Upper lobe of left lung (tissue), 6 donors: ENCODE results near the gene C3orf18. TPM values are rescaled to one million over a fixed set of nuclear protein-coding genes. Genes with fewer than 3 reads are reported as not detected.

Source experiments
- ATAC-seq, 2 donors: fragments of 200-7000 bp; cut with Tn5 transposase; one replicate each; pipeline ENCODE4 v1.9.1; 2022; ENCODE audit warnings: mild to moderate bottlenecking in 2 of 2, moderate library complexity in 2 of 2; ENCODE audit not compliant: low FRiP score in 2 of 2
- DNase-seq, 2 donors: peaks; one replicate each; pipeline ENCODE4 v3.0.0-alpha.2; 2019 to 2020
- H3K27ac ChIP-seq, 4 donors: fragments of 200-600 bp; sonication (generic); one replicate each; pipeline ENCODE4 v1.5.1; 2016 to 2019
- H3K27me3 ChIP-seq, 4 donors: fragments of 200-600 bp; sonication (generic); one replicate each; pipeline ENCODE4 v1.5.1; 2017 to 2019
- H3K36me3 ChIP-seq, 4 donors: fragments of 200-600 bp; sonication (generic); one replicate each; pipeline ENCODE4 v1.5.1; 2016 to 2019
- H3K4me1 ChIP-seq, 4 donors: fragments of 200-600 bp; sonication (generic); one replicate each; pipeline ENCODE4 v1.5.1; 2018 to 2019
- H3K4me3 ChIP-seq, 4 donors: fragments of 200-600 bp; sonication (generic); one replicate each; pipeline ENCODE4 v1.5.1; 2017 to 2019; ENCODE audit warnings: mild to moderate bottlenecking in 2 of 4, moderate library complexity in 1 of 4
- H3K9me3 ChIP-seq, 4 donors: fragments of 200-600 bp; sonication (generic); one replicate each; pipeline ENCODE4 v1.5.1; 2018 to 2019
- CTCF ChIP-seq, 6 experiments: fragments of 450-650 bp in 4 of 6; fragments of 200-600 bp in 2 of 6; sonication (generic) in 2 of 6; IDR thresholded peaks; one replicate each; pipeline ENCODE4 v1.5.1; 2016 to 2019; ENCODE audit warnings: antibody characterized with exemption in 6 of 6
- EP300 ChIP-seq, 4 donors: sonication (generic); formaldehyde crosslinking; IDR thresholded peaks; one replicate each; pipeline ENCODE4 v1.5.1; 2017; ENCODE audit warnings: antibody characterized with exemption in 4 of 4, control low read depth in 2 of 4
- POLR2A ChIP-seq, 4 donors: fragments of 450-650 bp; IDR thresholded peaks; one replicate each; pipeline ENCODE4 v1.5.1; 2016 to 2017; ENCODE audit warnings: antibody characterized with exemption in 4 of 4, mild to moderate bottlenecking in 2 of 4
- POLR2AphosphoS5 ChIP-seq, 2 donors: sonication (generic); formaldehyde crosslinking; IDR thresholded peaks; one replicate each; pipeline ENCODE4 v1.5.1; 2017; ENCODE audit warnings: antibody characterized with exemption in 2 of 2
- WGBS, 2 donors: methylation state at CpG; one replicate each; pipeline ENCODE4 v1.1.5; 2017 to 2018; 5-methylcytosine and 5-hydroxymethylcytosine counted together
- total RNA-seq, 6 donors: library from RNA; depleted of rRNA in 4 of 6; stranded (reverse); fragments of >200 nt in 4 of 6; gene quantifications; one replicate each; pipeline versions ENCODE4 v1.1.0 to v1.2.1, GENCODE V29; 2016 to 2021
- donor health status: DM: no; HTN: no; CAD: no; lungs with moderate emphysema.
- donor health status: DM: no; HTN: yes; CAD: no; lungs with severe emphysema.

C3orf18 gene
- total RNA-seq, 6 donors from 2014 or later: 4.7 to 7.5 (median 5.7) TPM

DNA sequence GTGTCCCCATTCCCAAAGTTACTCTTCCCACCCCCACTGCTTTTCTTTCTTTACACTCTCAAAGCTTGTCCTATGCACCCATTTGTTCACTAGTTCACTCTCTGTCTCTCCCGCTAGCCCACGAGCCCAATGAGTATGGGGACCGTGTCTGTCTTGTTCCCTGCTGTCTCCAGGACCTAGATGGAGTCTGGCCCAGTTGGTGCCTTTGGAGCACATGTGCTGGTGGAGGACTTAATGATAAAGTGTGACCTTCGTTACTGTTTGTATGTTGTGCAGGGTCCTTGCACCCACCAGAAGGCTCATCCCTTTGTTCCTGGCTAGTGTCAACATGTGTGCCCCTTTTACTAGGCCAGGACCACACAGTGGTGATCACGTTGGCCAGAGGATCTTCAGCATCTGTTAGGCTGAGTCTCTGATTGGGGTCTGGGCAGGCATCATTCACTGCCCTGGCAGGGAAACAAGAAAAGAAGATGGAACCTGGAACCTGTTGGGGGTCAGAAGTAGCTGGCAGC lies 36.6 kb upstream of the C3orf18 start:
- Histone ChIP-seq H3K27ac (peak overlapping the region; percentile 94 to 96 (median 95)), H3K9me3 (no peaks in the 10 kb centered on the region), H3K27me3 (no peaks in the 10 kb centered on the region), H3K4me3 (no peak overlapping the region), H3K4me1 (peaks cover 77 to 100% (median 98%) of the 10 kb centered on the region in 4 donors), H3K36me3 (peaks cover 0 to 52% (median 23%) of the 10 kb centered on the region in 4 donors)
- ATAC-seq (no peak), DNase-seq (no peak)
- TF ChIP-seq CTCF (IDR thresholded peaks at IDR 0.05) (no peak), POLR2AphosphoS5 (IDR thresholded peaks at IDR 0.05) (no peak), EP300 (IDR thresholded peaks at IDR 0.05) (no peak), POLR2A (IDR thresholded peaks at IDR 0.05) (no peak)
- 89 to 92% methylated on average over 5 of the region's 5 CpGs for WGBS, 2 donors

DNA sequence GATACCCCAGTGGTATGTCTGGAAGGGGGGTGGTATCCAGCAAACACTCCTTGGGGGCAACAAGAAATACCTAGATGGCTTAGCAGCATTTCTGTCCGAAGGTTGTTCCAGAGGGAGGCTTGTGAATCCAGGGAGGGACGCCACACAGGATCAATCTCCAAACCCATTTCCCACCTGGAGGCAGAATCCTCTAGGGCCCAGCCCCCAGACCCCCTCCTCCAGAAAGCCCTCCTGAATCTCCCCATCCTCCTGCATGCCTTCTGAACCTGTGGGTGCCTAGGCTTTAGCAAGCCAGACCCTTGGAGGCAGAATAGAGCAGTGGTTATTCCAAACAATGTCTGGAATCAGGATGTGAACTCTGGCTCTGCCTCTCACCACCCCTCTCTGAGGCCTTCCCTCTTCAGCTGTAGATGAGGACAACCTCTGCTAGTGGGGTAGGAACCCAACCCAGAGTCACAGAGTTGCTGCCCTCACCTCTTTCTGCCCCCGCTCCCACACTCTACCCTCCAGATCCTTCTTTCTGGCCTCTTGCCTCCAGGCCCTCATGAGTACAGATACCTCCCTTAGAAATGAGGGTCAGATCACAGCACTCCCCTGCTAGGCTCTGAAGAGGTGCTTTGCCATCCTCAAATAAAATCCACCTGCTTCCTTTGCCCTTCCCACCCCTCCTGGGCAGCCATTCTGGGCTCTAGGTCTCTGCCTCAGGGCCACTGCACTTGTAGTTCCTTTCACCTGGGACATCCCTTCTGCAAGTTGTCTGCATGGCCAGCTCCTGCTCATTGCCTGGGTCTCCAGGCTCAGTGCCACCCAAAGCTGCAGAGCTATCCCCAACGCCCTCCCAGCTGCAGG lies 35.9 kb upstream of the C3orf18 start:
- DNase-seq: no peak
- Histone ChIP-seq H3K4me3 (no peak overlapping the region), H3K27me3 (no peaks in the 10 kb centered on the region), H3K36me3 (peaks cover 0 to 46% (median 23%) of the 10 kb centered on the region in 4 donors), H3K4me1 (peaks cover 78 to 95% (median 92%) of the 10 kb centered on the region in 4 donors), H3K27ac (peak overlapping the region; percentile 94 to 96 (median 95)), H3K9me3 (no peaks in the 10 kb centered on the region)
- no peak for TF ChIP-seq EP300 (IDR thresholded peaks at IDR 0.05)
- TF ChIP-seq POLR2AphosphoS5 (IDR thresholded peaks at IDR 0.05): no peak
- TF ChIP-seq POLR2A (IDR thresholded peaks at IDR 0.05): no peak
- no peak for TF ChIP-seq CTCF (IDR thresholded peaks at IDR 0.05)
- no peak for ATAC-seq
- WGBS, 2 donors: 70 to 89% methylated on average over 2 to 4 of the region's 4 CpGs

- no peak for ATAC-seq
- 56 to 61% methylated on average over 3 to 9 of the region's 9 CpGs for WGBS, 2 donors
- H3K4me1 ChIP-seq: peaks cover 78 to 88% (median 86%) of the 10 kb centered on the region in 4 donors
These were observed 35.1 kb upstream of the C3orf18 start for GRCh38 chr3:50602595-50603191.

More at GRCh38 chr3:50602595-50603191, 35.1 kb upstream of the C3orf18 start:
- H3K36me3 ChIP-seq: peaks cover 0 to 38% (median 20%) of the 10 kb centered on the region in 4 donors
- H3K9me3 ChIP-seq: no peaks in the 10 kb centered on the region
- TF ChIP-seq POLR2A (IDR thresholded peaks at IDR 0.05) (no peak), EP300 (IDR thresholded peaks at IDR 0.05) (peak in 1 of 4 donors; percentile 10), POLR2AphosphoS5 (IDR thresholded peaks at IDR 0.05) (no peak), CTCF (IDR thresholded peaks at IDR 0.05) (no peak)
- H3K4me3 ChIP-seq: no peak overlapping the region
- DNase-seq: no peak
- no peaks in the 10 kb centered on the region for H3K27me3 ChIP-seq
- H3K27ac ChIP-seq: peak overlapping the region; percentile 94 to 96 (median 95)
